Measurements from ENCODE around the gene DNAH11. TPM values are rescaled to one million over a fixed set of nuclear protein-coding genes. Genes with fewer than 3 reads are reported as not detected.

DNAH11 gene
- total and polyA plus RNA-seq, 2 of the 8 experiments (the other 6 are each of a cell fraction or from before 2014, with no cell fraction given) = 1.8 to 4.9 TPM

- Histone ChIP-seq H2AFZ (ENCODE audit: low read length) (no peak overlapping the region), H4K8ac (ENCODE audit: extremely low read depth, insufficient read depth, low read length) (no peak overlapping the region), H3K27ac (ENCODE audit: low read depth, low read length) (no peak overlapping the region), H3K23ac (ENCODE audit: insufficient read length) (no peak overlapping the region), H3K79me2 (ENCODE audit: control insufficient read depth in 1 of 2, insufficient read depth in 2 of 2, low read length in 2 of 2) (peaks cover 0 to 11% of the 10 kb centered on the region in 2 experiments; a peak in 2 of 4 replicates), H3K9ac (replicated peaks in 1 of 4; ENCODE audit: extremely low read depth in 1 of 4, low read depth in 3 of 4, low read length in 3 of 4) (no peak overlapping the region), H3K4me2 (ENCODE audit: insufficient read depth in 1 of 2, low read depth in 2 of 2, low read length in 2 of 2) (no peak overlapping the region), H2BK12ac (ENCODE audit: low read depth, low read length) (no peak overlapping the region), H2BK20ac (ENCODE audit: low read length) (no peak overlapping the region), H3K4me1 (replicated peaks in 1 of 4; ENCODE audit: control insufficient read depth in 3 of 4, insufficient read depth in 4 of 4, low read length in 3 of 4) (peaks cover 0 to 3% (median 0%) of the 10 kb centered on the region in 4 experiments; a peak in 1 of 7 replicates), H3K9me3 (ENCODE audit: insufficient read depth in 2 of 2, low read depth in 1 of 2, low read length in 1 of 2) (peaks cover 0 to 3% of the 10 kb centered on the region in 2 experiments; a peak in 1 of 4 replicates), H4K20me1 (replicated peaks in 1 of 2; ENCODE audit: control insufficient read depth in 1 of 2, insufficient read depth in 2 of 2, low read length in 2 of 2) (no peaks in the 10 kb centered on the region), H3K36me3 (ENCODE audit: control insufficient read depth in 2 of 4, insufficient read depth in 4 of 4, low read length in 3 of 4) (peaks cover 0 to 12% (median 0%) of the 10 kb centered on the region in 4 experiments; a peak in 3 of 8 replicates), H3K56ac (replicated peaks; ENCODE audit: insufficient read length, low read depth, low read length) (no peak overlapping the region), H2BK15ac (ENCODE audit: low read length) (no peak overlapping the region), H4K91ac (replicated peaks; ENCODE audit: insufficient read length, low read length) (no peak overlapping the region), H3K79me1 (ENCODE audit: low read depth, low read length) (no peaks in the 10 kb centered on the region), H2AK5ac (ENCODE audit: low read depth, low read length) (no peak overlapping the region), H2BK120ac (replicated peaks; ENCODE audit: low read depth, low read length) (no peak overlapping the region), H3K18ac (ENCODE audit: extremely low read depth, low read length) (no peak overlapping the region), H4K5ac (ENCODE audit: insufficient read length, low read depth, low read length) (no peak overlapping the region), H2BK5ac (ENCODE audit: low read depth, low read length) (no peak overlapping the region), H3K27me3 (replicated peaks in 1 of 4; ENCODE audit: control insufficient read depth in 3 of 4, extremely low read depth in 1 of 4, insufficient read depth in 3 of 4, low read length in 3 of 4) (no peaks in the 10 kb centered on the region), H3K23me2 (ENCODE audit: low read depth, low read length) (no peaks in the 10 kb centered on the region), H3K4me3 (ENCODE audit: extremely low read depth in 1 of 4, insufficient read depth in 2 of 4, low read depth in 3 of 4, low read length in 4 of 4) (no peak overlapping the region), H3K14ac (ENCODE audit: insufficient read length) (no peak overlapping the region), H3K4ac (replicated peaks; ENCODE audit: insufficient read length, low read depth, low read length) (no peak overlapping the region)
- WGBS, 2 experiments (ENCODE audit: extremely low coverage in 1 of 2, insufficient coverage in 1 of 2, insufficient read length in 1 of 2, insufficient replicate concordance in 2 of 2, low coverage in 1 of 2, low lambda C conversion rate in 2 of 2, missing lambda C conversion rate in 1 of 2) = 87% methylated on average over 6 of the region's 6 CpGs; no CpG with 5 or more reads in 1 of the 2 experiments
- DNase-seq (ENCODE audit: low read depth in 1 of 2, low spot score in 2 of 2) (no peak), FAIRE-seq (no peak)
- ChIA-PET POLR2A (ENCODE audit: partially characterized antibody) (interaction anchor here (0.5 to 1.5 kb wide), 2 partner anchors 72 to 272 kb away, joined by 3 to 4 read pairs; partner anchors contain the start of gene SP4), CTCF (ENCODE audit: partially characterized antibody) (no interaction called here)
- TF ChIP-seq HDAC2 (IDR thresholded peaks at IDR 0.05; ENCODE audit: borderline replicate concordance in 1 of 2, low read depth in 2 of 2, low read length in 2 of 2) = no peak
- TF ChIP-seq KDM5A (IDR thresholded peaks at IDR 0.05; ENCODE audit: low read length) = no peak
- TF ChIP-seq JUN (IDR thresholded peaks at IDR 0.05; ENCODE audit: low read depth, low read length) = no peak
- TF ChIP-seq SIX5 (IDR thresholded peaks at IDR 0.05; ENCODE audit: low read depth, low read length) = no peak
- TF ChIP-seq MAX (IDR thresholded peaks at IDR 0.05) = no peak
- TF ChIP-seq CTCF (IDR thresholded peaks at IDR 0.05; ENCODE audit: control extremely low read depth in 1 of 3, insufficient read depth in 1 of 3, low read depth in 1 of 3, low read length in 3 of 3) = no peak
- no peak for TF ChIP-seq POLR2A (IDR thresholded peaks at IDR 0.05; ENCODE audit: control extremely low read depth in 1 of 2, low read depth in 2 of 2, low read length in 2 of 2)
- no peak for TF ChIP-seq POU5F1 (IDR thresholded peaks at IDR 0.05; ENCODE audit: low read depth, low read length)
- no peak for TF ChIP-seq TBP (IDR thresholded peaks at IDR 0.05; ENCODE audit: low read depth, low read length)
- no peak for TF ChIP-seq JUND (IDR thresholded peaks at IDR 0.05; ENCODE audit: low read length)
These were observed 42.6 kb upstream of the DNAH11 start for GRCh38 chr7:21500117-21500832.
